Sciatic nerve (tissue), 2 donors: Measurements from ENCODE around the gene NCKAP1. TPM values are rescaled to one million over a fixed set of nuclear protein-coding genes. Genes with fewer than 3 reads are reported as not detected.

ENCODE experiments used
- ATAC-seq: fragments of 200-7000 bp; cut with Tn5 transposase; one replicate; pipeline ENCODE4 v1.9.1; 2020; ENCODE audit warnings: mild to moderate bottlenecking, moderate library complexity
- DNase-seq: peaks from one replicate; pipeline ENCODE4 v3.0.0-alpha.2; 2020; ENCODE audit warnings: low spot score
- intact Hi-C: fragments of 100-400 bp; cut with DNase I; formaldehyde crosslinking; loops from one replicate; pipeline ENCODE4 v1.14.2; 2022
- total RNA-seq: library from RNA; stranded (reverse); fragmentation: NEBNext Ultra II Directional; extraction: Animal tissue kit (Norgen Biotek cat#: 25700); gene quantifications from one replicate; pipeline ENCODE4 v1.2.1, GENCODE V29; 2021
- donor health status: DM: no; HTN: no; CAD: no.
- donor health status: DM: no; HTN: no; CAD: no.

NCKAP1 gene
- total RNA-seq, 1 donor from 2014 or later = 150 TPM

- ATAC-seq (no peak), DNase-seq (no peak)
- intact Hi-C loops = no loop called here
These were observed 119.2 kb downstream of the NCKAP1 start for GRCh38 chr2:182918961-182919652.

DNA sequence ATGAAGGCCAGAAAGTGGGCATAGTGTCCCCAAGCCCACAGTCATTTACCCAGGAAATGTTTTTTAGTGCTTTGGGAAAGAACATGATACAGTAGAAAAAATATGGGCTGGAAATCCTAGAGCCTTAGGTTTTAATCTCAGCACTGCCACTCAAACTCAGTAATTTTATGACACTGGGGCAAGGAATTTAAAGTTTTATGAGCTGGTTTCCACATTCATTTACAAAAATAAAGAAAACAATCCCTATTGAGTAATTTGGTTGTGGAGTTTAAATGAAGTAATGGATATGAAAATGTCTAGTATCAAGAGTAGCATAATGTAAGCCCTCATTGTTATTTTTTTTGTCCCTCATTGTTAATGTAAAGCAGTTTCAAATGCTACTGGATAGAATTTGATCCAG is 120.3 kb downstream of the NCKAP1 start:
- intact Hi-C loops = no loop called here
- no peak for ATAC-seq
- no peak for DNase-seq

DNA sequence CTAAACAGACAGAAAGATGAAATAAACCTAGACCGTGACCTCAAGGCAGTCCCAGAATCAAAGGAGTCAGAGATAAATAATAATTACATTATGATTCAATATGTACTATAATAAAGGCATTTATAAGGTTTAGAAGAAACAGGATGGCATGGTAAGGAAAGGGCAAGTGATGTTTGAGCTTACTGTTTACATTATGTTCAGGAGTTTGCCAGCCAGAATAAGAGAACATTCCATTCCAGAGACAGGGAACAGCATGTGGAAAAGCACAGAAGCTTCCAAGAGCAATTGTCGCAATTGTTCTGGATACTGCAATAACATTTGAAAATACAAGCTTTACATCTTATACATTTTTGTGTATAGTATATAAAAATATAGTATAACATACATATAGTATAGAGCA is 121.8 kb downstream of the NCKAP1 start:
- no peak for ATAC-seq
- intact Hi-C loops = no loop called here
- DNase-seq = no peak

- intact Hi-C loops = no loop called here
- ATAC-seq (no peak), DNase-seq (no peak)
These were observed 122.6 kb downstream of the NCKAP1 start for GRCh38 chr2:182915369-182916326.

DNA sequence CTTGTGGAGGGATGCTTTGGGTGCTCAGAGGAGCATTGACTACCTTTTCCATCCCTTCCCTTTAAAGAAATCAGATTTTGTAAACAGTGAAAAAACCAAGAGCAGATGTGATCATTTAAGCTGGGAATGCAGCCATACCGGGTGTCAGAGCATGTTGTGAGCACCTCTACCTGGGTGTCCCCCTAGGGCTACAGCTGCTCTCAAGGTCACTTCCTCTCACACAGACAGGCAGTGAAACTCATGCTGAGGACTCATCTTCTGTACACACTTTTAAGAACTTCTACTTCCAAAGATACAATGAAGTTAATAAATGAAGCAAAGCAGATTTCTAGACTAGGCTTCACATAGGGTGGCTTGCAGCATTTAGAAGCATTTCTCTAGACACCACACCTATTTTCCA is 123.4 kb downstream of the NCKAP1 start:
- intact Hi-C loops = no loop called here
- ATAC-seq (no peak), DNase-seq (no peak)

- intact Hi-C loops = no loop called here
- DNase-seq (no peak), ATAC-seq (no peak)
These were observed 125.2 kb downstream of the NCKAP1 start for GRCh38 chr2:182913064-182913463.

DNA sequence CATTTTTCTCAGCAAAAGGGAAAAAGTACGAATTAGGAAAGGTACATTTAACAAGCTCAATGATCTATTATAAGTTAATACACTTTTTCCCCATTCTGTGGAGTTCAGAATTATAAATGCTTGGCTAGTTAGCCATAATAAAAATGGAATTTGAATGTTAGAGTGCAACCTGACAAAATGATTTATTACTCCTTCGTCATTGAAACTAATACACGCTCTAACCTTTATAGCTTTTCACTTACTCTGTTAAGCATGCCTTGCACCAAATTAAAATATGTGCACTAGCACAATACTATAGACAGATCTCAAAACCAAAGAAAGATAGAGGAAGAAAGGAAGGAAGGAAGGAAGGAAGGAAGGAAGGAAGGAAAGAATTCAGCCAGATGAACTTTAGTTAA is 125.7 kb downstream of the NCKAP1 start:
- DNase-seq (no peak), ATAC-seq (no peak)
- intact Hi-C loops = no loop called here

DNA sequence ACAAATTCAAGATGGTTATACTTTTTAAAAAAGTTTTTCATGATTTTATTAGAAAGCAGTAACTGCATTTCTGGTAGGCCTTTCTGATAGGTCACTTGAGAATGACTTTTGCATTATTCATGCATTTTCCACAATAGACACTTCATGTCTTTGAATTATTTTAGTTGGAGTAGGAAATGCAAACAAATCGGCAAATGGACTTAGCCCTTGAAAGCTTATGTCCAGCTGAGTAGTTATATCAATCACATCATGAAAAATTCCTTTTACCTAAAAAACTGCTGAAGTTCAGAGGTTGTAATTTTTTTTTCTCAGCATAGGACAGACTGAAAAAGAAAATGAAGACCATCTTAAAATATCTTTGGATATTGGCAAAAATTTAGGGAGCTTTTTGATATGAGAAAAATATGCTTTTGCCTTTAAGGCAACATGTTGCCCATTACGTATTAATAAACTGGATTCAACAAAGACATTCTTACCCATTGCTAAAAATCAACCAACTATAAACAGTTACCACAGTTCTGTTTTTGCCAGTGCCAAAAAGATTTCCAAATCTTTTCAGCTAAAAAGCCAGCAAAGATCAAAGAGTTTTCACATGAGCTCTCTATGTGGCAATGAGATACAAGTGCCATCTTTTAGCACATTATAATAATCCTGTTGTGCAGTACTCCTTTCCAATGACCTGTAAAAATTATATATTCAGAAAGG is 126.3 kb downstream of the NCKAP1 start:
- intact Hi-C loops = no loop called here
- no peak for DNase-seq
- no peak for ATAC-seq

DNA sequence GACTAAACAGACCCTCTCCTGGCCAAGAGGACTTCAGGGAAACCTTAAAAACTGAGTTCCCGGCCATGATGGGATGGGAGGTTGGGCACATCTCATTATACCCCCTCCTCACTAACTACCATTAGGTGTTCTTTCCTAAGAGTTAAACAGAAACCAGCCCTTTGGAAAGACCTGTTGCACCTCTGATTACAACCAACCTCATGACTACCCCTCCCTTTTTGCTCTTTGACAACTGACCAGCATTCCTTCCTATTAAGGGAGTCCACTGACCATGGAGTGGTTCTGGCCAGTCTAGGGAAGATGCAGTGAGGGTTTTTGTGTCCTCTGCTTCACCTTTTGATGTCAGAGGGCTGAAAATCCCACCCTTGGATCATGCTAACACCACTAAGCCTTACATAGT is 127.3 kb downstream of the NCKAP1 start:
- DNase-seq = no peak
- intact Hi-C loops = no loop called here
- ATAC-seq = no peak

DNA sequence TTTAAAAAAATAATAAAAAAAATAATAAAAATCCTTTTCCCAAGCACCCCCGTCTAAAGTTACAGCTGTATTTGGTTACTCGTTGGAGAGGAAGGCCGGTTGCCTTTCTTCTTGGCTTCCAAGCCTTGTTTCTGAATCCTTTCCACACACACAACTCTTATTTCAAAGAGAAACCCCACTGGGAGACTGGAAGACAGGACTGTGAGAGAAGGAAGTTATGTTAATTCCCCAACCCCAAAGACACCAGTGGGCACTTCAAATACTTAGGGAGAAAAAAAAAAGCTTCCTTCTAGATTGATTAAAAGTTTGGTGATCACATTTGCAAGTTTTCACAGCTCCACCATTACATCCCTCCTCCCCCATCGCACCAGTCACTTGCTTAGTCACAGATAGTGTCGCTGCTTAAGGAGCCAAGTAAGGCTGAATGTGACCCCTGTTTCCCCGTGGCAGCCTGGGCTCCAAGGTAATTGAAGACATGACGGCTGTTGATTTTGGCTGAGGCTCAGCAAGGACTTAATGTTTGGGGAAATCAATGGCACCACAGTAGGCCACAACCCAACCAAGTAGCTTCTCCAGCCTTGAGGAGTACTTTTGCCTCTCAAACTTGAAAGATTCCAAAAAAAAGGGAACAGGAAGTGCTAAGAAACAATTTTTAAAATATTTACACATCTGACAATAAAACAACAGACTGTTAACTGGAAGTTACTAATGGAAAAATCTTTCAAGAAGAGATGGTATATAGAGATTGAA is 131.0 kb downstream of the NCKAP1 start:
- intact Hi-C loops = no loop called here
- ATAC-seq (peak; percentile 56), DNase-seq (no peak)

- ATAC-seq = no peak
- intact Hi-C loops = no loop called here
- no peak for DNase-seq
These were observed 131.8 kb downstream of the NCKAP1 start for GRCh38 chr2:182906454-182906853.

- DNase-seq = no peak
- intact Hi-C loops = no loop called here
These were observed 133.4 kb downstream of the NCKAP1 start for GRCh38 chr2:182904844-182905243.

GRCh38 chr2:182903566-182903965 is 134.7 kb downstream of the NCKAP1 start:
- intact Hi-C loops = no loop called here
- no peak for ATAC-seq
- DNase-seq = no peak

More at GRCh38 chr2:182904844-182905243, 133.4 kb downstream of the NCKAP1 start:
- ATAC-seq = no peak

GRCh38 chr2:182901748-182902147 is 136.5 kb downstream of the NCKAP1 start:
- peak; percentile 40 for ATAC-seq
- no peak for DNase-seq
- intact Hi-C loops = no loop called here

- ATAC-seq (no peak), DNase-seq (no peak)
- intact Hi-C loops = no loop called here
These were observed 139.5 kb downstream of the NCKAP1 start for GRCh38 chr2:182898718-182899117.

GRCh38 chr2:182897137-182897536 is 141.1 kb downstream of the NCKAP1 start:
- intact Hi-C loops = no loop called here
- DNase-seq (no peak), ATAC-seq (no peak)

GRCh38 chr2:182895798-182896197 is 142.5 kb downstream of the NCKAP1 start:
- no peak for ATAC-seq
- intact Hi-C loops = no loop called here

DNA sequence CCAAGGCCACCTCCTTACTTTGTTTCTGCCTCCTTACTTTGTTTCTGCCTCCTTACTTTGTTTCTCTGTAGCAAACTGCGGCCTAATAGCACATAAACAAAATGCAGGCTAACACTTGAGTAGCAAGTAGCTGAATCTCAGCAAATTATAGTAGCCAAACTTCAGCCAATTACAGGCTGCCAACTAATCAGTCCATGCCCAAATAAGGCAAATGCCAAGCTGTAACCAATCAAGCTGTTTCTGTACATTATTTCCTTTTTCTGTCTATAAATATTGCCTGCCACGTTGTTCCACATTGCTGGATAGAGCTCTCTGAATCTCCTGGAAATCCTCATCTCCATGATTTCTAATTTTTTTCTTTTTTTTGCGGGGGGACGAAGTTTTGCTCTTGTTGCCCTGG is 143.1 kb downstream of the NCKAP1 start:
- intact Hi-C loops = no loop called here
- DNase-seq (no peak), ATAC-seq (no peak)

More at GRCh38 chr2:182895798-182896197, 142.5 kb downstream of the NCKAP1 start:
- DNase-seq = no peak

DNA sequence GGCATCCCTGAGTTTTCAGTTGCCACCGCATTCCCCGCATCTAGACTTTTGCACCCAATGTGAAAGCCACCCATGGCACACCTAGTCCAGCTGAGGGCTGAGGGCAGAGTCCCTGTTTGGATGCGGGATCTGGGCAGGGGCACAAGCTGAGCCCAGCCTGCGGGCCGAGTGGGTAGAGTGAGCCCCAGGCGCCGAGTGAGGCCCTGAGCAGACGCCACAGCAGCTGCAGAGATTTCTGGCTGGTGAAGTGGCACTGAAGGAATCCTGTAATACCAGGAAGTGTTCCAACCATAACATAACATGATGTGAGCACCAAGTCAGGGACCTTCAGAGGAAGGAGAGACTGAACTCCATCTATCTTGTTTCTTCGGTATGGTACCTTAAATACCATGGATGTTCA is 144.1 kb downstream of the NCKAP1 start:
- intact Hi-C loops = no loop called here
- DNase-seq (no peak), ATAC-seq (peak; percentile 24)
